ENCODE measurements around the gene OSTF1. TPM values are rescaled to one million over a fixed set of nuclear protein-coding genes. Genes with fewer than 3 reads are reported as not detected.

The OSTF1 gene
- total and polyA plus RNA-seq, 2 donors (not counting 3 experiments of a cell fraction or from before 2014, with no cell fraction given): 23.5 to 70.9 TPM

DNA sequence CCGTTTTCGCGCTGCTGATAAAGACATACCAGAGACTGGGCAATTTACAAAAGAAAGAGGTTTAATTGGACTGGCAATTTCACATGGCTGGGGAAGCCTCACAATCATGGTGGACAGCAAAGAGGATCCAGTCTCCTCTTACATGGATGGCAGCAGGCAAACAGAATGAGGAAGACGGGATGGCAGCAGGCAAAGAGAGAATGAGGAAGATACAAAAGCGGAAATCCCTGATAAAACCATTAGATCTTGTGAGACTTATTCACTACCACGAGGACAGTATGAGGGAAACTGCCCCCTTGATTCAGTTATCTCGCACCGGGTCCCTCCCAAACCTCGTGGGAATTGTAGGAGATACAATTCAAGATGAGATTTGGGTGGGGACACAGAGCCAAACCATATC is 95.0 kb downstream of the OSTF1 start:
- Histone ChIP-seq H4K20me1 (replicated peaks; ENCODE audit: control insufficient read depth, extremely low read depth, insufficient read depth, low read length) (no peaks in the 10 kb centered on the region), H3K9me3 (replicated peaks; ENCODE audit: control insufficient read depth, insufficient read depth, low read length) (no peaks in the 10 kb centered on the region), H3K9me1 (replicated peaks; ENCODE audit: control insufficient read depth, extremely low read depth, insufficient read depth, low read length) (no peaks in the 10 kb centered on the region), H3K27me3 (ENCODE audit: control insufficient read depth in 2 of 2, insufficient read depth in 2 of 2, low read length in 2 of 2) (no peaks in the 10 kb centered on the region), H3K27ac (ENCODE audit: insufficient read depth, low read depth, low read length) (no peak overlapping the region), H2AFZ (ENCODE audit: low read depth, low read length) (no peak overlapping the region), H3K9ac (replicated peaks; ENCODE audit: extremely low read depth, insufficient read depth, low read length) (no peak overlapping the region), H3K4me2 (ENCODE audit: insufficient read depth, low read length) (no peak overlapping the region), H3K36me3 (ENCODE audit: control insufficient read depth in 2 of 2, extremely low read depth in 1 of 2, insufficient read depth in 2 of 2, low read length in 2 of 2) (no peaks in the 10 kb centered on the region), H3K79me2 (ENCODE audit: control insufficient read depth, insufficient read depth, low read length) (no peaks in the 10 kb centered on the region), H3K4me1 (ENCODE audit: control insufficient read depth, extremely low read depth, insufficient read depth, low read length) (peaks cover 5% of the 10 kb centered on the region), H3K4me3 (replicated peaks in 1 of 3; ENCODE audit: insufficient read depth in 1 of 3, low read depth in 1 of 3, low read length in 3 of 3) (no peak overlapping the region)
- no TSS peak for BruUV-seq (replicated peaks)
- ChIA-PET CTCF (interaction anchor here (1.0 to 3.3 kb wide), 4 partner anchors 12 to 91 kb away, joined by 3 to 45 read pairs (median 20); no protein-coding TSS in a partner anchor), POLR2A (no interaction called here)
- DNase-seq (ENCODE audit: low read depth, low spot score) (no peak), FAIRE-seq (no peak)
- dilution Hi-C loops (cut with MboI; ENCODE audit: extremely low pct_ligation_motif_present, low sequenced_read_pairs) (no loop called here), intact Hi-C loops (cut with micrococcal nuclease) (no loop called here)
- no peak for TF ChIP-seq POLR2A (IDR thresholded peaks at IDR 0.05; ENCODE audit: low read depth, low read length)
- TF ChIP-seq CTCF (IDR thresholded peaks at IDR 0.05; ENCODE audit: extremely low read depth in 1 of 2, insufficient read depth in 1 of 2, low read depth in 1 of 2, low read length in 2 of 2): no peak
- no peak for TF ChIP-seq MYC (IDR thresholded peaks at IDR 0.05; ENCODE audit: low read depth, low read length)
- no peak for TF ChIP-seq GATA2 (IDR thresholded peaks at IDR 0.05; ENCODE audit: insufficient read depth, insufficient read length, low read depth, low read length)
- no peak for TF ChIP-seq FOS (IDR thresholded peaks at IDR 0.05; ENCODE audit: borderline replicate concordance, insufficient read depth, low read length)
- TF ChIP-seq MAX (IDR thresholded peaks at IDR 0.05; ENCODE audit: insufficient read depth, insufficient read length): no peak
- no peak for TF ChIP-seq POLR2AphosphoS5 (IDR thresholded peaks at IDR 0.05; ENCODE audit: insufficient read depth, low read depth, low read length)
- TF ChIP-seq JUN (IDR thresholded peaks at IDR 0.05; ENCODE audit: borderline replicate concordance, insufficient read depth, insufficient read length, low read depth): no peak
